NOMO-1 treated with dmso at 0.1 percent for 144 hours (cell line): ENCODE results near the gene IFT81.

ENCODE experiments used
- DNase-seq: peaks from one replicate; lab custom pipeline; 2025; ENCODE audit not compliant: unreplicated experiment; lab: John Stamatoyannopoulos, UW

Gene IFT81

GRCh38 chr12:110124269-110124995 lies at the start of gene IFT81:
TSS of gene IFT81 (plus strand) at chr12:110124357. CDS start at chr12:110127381, 3,024 bp downstream.
- DNase-seq = peak; percentile 89

- DNase-seq = no peak
These were observed 48.3 kb upstream of the IFT81 start for GRCh38 chr12:110075880-110076279.

- DNase-seq = no peak
These were observed 46.4 kb upstream of the IFT81 start for GRCh38 chr12:110077800-110078199.

GRCh38 chr12:110079477-110080400 lies 44.4 kb upstream of the IFT81 start:
- DNase-seq = peak; percentile 74

- DNase-seq = no peak
These were observed 43.7 kb upstream of the IFT81 start for GRCh38 chr12:110080410-110080809.

GRCh38 chr12:110084314-110085015 lies 39.7 kb upstream of the IFT81 start:
- no peak for DNase-seq

- DNase-seq = peak; percentile 70
These were observed 35.9 kb upstream of the IFT81 start for GRCh38 chr12:110088216-110088615.

- peak; percentile 34 for DNase-seq
These were observed 35.2 kb upstream of the IFT81 start for GRCh38 chr12:110088936-110089335.

- DNase-seq = no peak
These were observed 33.7 kb upstream of the IFT81 start for GRCh38 chr12:110090266-110091135.

- no peak for DNase-seq
These were observed 32.9 kb upstream of the IFT81 start for GRCh38 chr12:110091136-110091711.

GRCh38 chr12:110093631-110094311 lies 30.4 kb upstream of the IFT81 start:
- DNase-seq = no peak

- DNase-seq = peak; percentile 91
These were observed 23.7 kb upstream of the IFT81 start for GRCh38 chr12:110100315-110100970.

- DNase-seq = peak; percentile 30
These were observed 21.9 kb upstream of the IFT81 start for GRCh38 chr12:110102255-110102654.

GRCh38 chr12:110104188-110105094 lies 19.7 kb upstream of the IFT81 start:
- peak; percentile 7 for DNase-seq

GRCh38 chr12:110105159-110105558 lies 19.0 kb upstream of the IFT81 start:
- no peak for DNase-seq

GRCh38 chr12:110105986-110106385 lies 18.2 kb upstream of the IFT81 start:
- DNase-seq = no peak

GRCh38 chr12:110107369-110108281 lies 16.5 kb upstream of the IFT81 start:
- DNase-seq = no peak
